ENCODE measurements around the gene OCLN.
"Not testable (repeated sequence)": the region's sequence is repeated elsewhere in the genome, so short reads cannot be mapped to it uniquely, and the experiment has no call there.

OCLN gene

GRCh38 chr5:69559908-69560330, 67.3 kb downstream of the OCLN start, which contains the start of gene GTF2H2C:
Gene GTF2H2C, plus strand, starts transcription at chr5:69560191. Its CDS starts 4,942 bp downstream, at chr5:69565133.
- TF ChIP-seq, protein P1, sequence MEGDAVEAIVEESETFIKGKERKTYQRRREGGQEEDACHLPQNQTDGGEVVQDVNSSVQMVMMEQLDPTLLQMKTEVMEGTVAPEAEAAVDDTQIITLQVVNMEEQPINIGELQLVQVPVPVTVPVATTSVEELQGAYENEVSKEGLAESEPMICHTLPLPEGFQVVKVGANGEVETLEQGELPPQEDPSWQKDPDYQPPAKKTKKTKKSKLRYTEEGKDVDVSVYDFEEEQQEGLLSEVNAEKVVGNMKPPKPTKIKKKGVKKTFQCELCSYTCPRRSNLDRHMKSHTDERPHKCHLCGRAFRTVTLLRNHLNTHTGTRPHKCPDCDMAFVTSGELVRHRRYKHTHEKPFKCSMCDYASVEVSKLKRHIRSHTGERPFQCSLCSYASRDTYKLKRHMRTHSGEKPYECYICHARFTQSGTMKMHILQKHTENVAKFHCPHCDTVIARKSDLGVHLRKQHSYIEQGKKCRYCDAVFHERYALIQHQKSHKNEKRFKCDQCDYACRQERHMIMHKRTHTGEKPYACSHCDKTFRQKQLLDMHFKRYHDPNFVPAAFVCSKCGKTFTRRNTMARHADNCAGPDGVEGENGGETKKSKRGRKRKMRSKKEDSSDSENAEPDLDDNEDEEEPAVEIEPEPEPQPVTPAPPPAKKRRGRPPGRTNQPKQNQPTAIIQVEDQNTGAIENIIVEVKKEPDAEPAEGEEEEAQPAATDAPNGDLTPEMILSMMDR (IDR thresholded peaks at IDR 0.05; ENCODE audit: extremely low read depth, insufficient read depth, missing control alignments) = peak; percentile 38
- DNase-seq (ENCODE audit: low spot score); in situ Hi-C loops (cut with MboI; ENCODE audit: low pct_unique_long_range_greater_than_20kb, low sequenced_read_pairs, unreplicated experiment): not testable (repeated sequence)

DNA sequence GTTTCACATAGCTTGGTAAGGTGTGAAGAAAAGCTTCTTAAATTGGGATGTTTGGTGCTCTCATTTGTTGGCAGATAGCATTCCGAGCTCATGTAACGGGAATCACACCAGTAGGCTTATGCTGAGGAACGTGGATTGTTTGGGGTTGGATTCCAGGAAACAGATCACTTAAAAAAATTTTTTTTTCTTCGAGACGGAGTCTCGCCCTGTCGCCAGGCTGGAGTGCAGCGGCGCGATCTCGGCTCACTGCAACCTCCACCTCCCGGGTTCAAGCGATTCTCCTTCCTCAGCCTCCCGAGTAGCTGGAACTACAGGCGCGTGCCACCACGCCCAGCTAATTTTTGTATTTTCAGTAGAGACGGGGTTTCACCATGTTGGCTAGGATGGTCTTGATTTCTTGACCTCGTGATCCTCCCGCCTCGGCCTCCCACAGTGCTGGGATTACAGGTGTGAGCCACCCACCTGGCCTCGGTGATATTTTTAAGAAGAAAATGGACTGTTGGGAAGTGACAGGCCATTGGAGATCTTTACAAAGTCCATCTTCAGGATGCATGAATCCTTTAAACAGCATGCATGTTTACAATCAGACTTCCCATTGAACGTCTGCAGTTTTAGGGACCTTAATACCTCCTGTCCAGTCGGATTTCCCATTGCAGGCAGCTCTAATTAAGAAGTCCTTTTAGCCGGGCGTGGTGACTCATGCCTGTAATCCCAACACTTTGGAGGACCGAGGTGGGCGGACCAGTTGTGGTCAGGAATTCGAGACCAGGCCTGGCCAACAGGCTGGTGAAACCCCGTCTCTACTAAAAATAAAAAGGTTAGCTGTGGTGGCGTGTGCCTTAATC, 68.2 kb downstream of the OCLN start:
- DNase-seq (ENCODE audit: low spot score); in situ Hi-C loops (cut with MboI; ENCODE audit: low pct_unique_long_range_greater_than_20kb, low sequenced_read_pairs, unreplicated experiment): not testable (repeated sequence)

DNA sequence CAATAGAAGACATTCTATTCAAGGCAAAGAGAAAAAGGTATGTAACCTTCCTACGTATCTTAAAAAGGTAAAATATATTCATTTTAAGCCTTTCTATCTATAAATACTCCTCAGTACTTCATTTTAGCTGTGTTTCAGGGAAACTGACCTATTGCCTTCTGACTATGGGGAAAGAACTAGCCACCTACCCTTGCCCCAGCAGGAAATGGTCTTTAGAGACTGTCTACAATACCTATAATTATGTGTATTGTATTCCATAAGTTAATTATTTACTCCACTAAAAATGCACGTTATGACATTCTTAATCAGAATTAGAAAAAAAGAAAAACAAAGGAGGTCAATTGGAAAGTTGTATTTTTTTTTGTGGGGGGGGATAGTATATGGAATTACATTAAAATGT, 73.6 kb downstream of the OCLN start:
- in situ Hi-C loops (cut with MboI; ENCODE audit: low pct_unique_long_range_greater_than_20kb, low sequenced_read_pairs, unreplicated experiment); DNase-seq (ENCODE audit: low spot score): not testable (repeated sequence)

DNA sequence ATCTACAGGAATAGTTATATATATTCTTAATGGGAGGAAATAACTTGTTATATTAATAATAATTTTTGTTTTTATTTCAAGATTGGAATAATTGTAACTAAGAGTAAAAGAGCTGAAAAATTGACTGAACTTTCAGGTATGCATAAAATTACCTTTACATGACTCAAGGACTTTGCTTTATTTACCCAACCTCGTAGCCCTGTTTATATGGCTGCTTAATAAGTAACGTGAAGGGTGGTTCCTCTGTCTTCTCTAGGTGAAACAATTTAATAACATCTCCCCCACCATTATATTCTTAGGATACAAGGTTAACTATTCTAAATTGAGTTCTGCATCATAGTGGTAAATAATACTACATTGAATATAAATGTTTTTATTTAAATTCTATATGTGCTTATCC, 75.5 kb downstream of the OCLN start:
- DNase-seq (ENCODE audit: low spot score); in situ Hi-C loops (cut with MboI; ENCODE audit: low pct_unique_long_range_greater_than_20kb, low sequenced_read_pairs, unreplicated experiment): not testable (repeated sequence)

DNA sequence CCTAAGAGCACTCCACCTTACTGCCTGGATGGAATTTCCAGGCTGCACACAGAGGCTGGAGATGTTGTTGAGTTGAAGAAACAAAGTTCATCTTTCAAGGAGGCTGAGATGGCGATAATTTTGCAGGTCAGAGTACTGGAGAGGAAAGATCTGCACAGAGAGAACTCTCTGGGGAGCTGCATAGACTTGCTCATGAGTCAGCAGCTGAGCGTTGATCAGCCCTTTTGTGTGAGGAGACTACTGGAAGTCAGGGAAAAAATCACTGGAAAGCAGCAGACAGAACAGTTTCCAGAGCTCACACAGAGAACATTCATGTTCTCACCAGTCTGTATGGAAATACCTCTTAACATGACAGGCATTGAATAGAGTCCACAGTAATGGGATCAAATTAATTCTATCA, 90.8 kb downstream of the OCLN start:
- in situ Hi-C loops (cut with MboI; ENCODE audit: low pct_unique_long_range_greater_than_20kb, low sequenced_read_pairs, unreplicated experiment) = not testable (repeated sequence)

DNA sequence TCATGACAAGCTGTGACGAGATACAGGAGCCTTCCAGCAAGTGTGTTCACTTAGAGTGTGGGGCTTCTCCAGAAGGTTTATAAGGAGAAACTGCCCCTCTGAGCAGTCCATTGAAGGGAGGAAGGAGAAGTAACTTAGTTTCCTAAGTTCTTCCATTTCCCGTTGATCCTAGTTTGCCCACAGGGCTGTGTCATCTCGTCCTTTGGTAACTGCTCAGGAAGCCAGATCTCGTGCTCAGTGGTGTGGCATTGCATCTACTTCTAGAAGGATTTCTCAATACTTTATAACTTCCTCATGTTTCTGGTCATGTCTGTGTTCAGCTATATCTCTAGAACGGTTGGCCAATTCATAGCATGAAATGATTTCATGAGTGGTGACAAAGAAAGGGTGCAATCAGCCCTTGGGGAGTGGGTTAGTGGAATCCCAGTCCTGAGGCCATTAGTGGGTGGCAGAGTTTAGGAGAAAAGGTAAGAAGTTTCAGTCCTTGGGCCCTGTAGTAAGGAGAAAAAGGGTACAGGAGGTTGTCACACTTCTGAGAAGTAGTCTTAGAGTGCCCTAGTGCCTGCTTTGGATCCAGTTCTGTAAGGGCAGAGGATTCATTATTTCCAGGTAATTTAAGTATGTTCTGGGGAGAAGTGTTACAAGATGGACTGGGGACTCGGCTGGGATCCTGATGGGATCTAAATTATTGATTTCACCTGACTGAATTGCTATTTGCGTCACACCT, 103.7 kb downstream of the OCLN start:
- in situ Hi-C loops (cut with MboI; ENCODE audit: low pct_unique_long_range_greater_than_20kb, low sequenced_read_pairs, unreplicated experiment); DNase-seq (ENCODE audit: low spot score): not testable (repeated sequence)

More for the DNA sequence above, 90.8 kb downstream of the OCLN start:
- not testable (repeated sequence) for DNase-seq (ENCODE audit: low spot score)

GRCh38 chr5:69601947-69602346, 109.4 kb downstream of the OCLN start:
- in situ Hi-C loops (cut with MboI; ENCODE audit: low pct_unique_long_range_greater_than_20kb, low sequenced_read_pairs, unreplicated experiment); DNase-seq (ENCODE audit: low spot score): not testable (repeated sequence)

DNA sequence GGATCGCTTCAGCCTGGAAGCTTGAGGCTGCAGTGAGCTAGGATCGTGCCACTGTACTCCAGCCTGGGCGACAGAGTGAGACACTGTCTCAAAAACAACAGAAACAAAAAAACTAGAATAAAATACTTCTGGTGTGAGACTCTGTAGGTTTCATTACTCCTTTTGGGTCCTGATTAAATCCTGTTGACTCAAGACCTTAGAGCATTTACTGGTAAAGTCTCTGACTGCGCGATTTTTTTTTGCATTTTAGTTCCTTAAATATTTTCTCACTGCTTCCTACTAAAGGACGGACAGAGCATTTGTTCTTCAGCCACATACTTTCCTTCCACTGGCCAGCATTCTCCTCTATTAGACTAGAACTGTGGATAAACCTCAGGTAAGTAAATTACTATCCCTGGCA, 114.2 kb downstream of the OCLN start:
- in situ Hi-C loops (cut with MboI; ENCODE audit: low pct_unique_long_range_greater_than_20kb, low sequenced_read_pairs, unreplicated experiment); DNase-seq (ENCODE audit: low spot score): not testable (repeated sequence)

Data from GM13977 (cell line).